ENCODE data around the gene SLC16A8. TPM values are rescaled to one million over a fixed set of nuclear protein-coding genes. Genes with fewer than 3 reads are reported as not detected.

Gene SLC16A8
- total and polyA plus RNA-seq, 2 experiments from 2014 or later = 0.52 to 0.66 TPM

GRCh38 chr22:38070250-38070921, 13.6 kb downstream of the SLC16A8 start:
- H3K9me3 Mint-ChIP-seq = no peaks in the 10 kb centered on the region
- H3K36me3 Mint-ChIP-seq (ENCODE audit: low read depth) = peaks cover 41% of the 10 kb centered on the region
- Histone ChIP-seq H3K79me2 (replicated peaks; ENCODE audit: insufficient read depth) (no peaks in the 10 kb centered on the region), H3K4me2 (no peak overlapping the region), H3K27me3 (ENCODE audit: insufficient read depth) (no peaks in the 10 kb centered on the region), H2AFZ (no peak overlapping the region), H3K27ac (ENCODE audit: low read depth) (no peak overlapping the region), H3K4me3 (no peak overlapping the region), H3K4me1 (ENCODE audit: insufficient read depth) (0 out of 2 replicates have a peak, but pooled peaks cover 3% of the 10 kb centered on the region), H4K20me1 (replicated peaks; ENCODE audit: insufficient read depth) (no peaks in the 10 kb centered on the region; the same call in 1 of the 2 replicates), H3F3A (replicated peaks; ENCODE audit: low read depth) (no peaks in the 10 kb centered on the region), H3K9me2 (ENCODE audit: insufficient read depth) (no peaks in the 10 kb centered on the region), H3K36me3 (ENCODE audit: insufficient read depth) (no peaks in the 10 kb centered on the region)
- peaks cover 2% of the 10 kb centered on the region; the same call in 2 of the 3 replicates for H3K4me1 Mint-ChIP-seq
- no peak for ATAC-seq
- no peak overlapping the region for H3K27ac Mint-ChIP-seq
- peaks cover 10% of the 10 kb centered on the region for H3K27me3 Mint-ChIP-seq (ENCODE audit: insufficient read depth, low read depth, poor library complexity)
- DNase-seq (ENCODE audit: low spot score) = no peak
- H3K4me3 Mint-ChIP-seq = no peak overlapping the region
- TF ChIP-seq ETS1 (IDR thresholded peaks at IDR 0.05) = no peak

- peak; percentile 61 for ATAC-seq
- no peak overlapping the region for H3K27ac Mint-ChIP-seq
Observed at GRCh38 chr22:38069372-38070249, 14.4 kb downstream of the SLC16A8 start.

More at GRCh38 chr22:38069372-38070249, 14.4 kb downstream of the SLC16A8 start:
- Mint-ChIP-seq H3K36me3 (ENCODE audit: low read depth) (peaks cover 49% of the 10 kb centered on the region), H3K4me1 (peaks cover 2% of the 10 kb centered on the region; the same call in 2 of the 3 replicates), H3K27me3 (ENCODE audit: insufficient read depth, low read depth, poor library complexity) (peaks cover 10% of the 10 kb centered on the region), H3K4me3 (no peak overlapping the region), H3K9me3 (no peaks in the 10 kb centered on the region)
- Histone ChIP-seq H3F3A (replicated peaks; ENCODE audit: low read depth) (no peaks in the 10 kb centered on the region), H3K4me3 (no peak overlapping the region), H3K4me2 (no peak overlapping the region), H4K20me1 (replicated peaks; ENCODE audit: insufficient read depth) (no peaks in the 10 kb centered on the region; the same call in 1 of the 2 replicates), H3K4me1 (ENCODE audit: insufficient read depth) (0 out of 2 replicates have a peak, but pooled peaks cover 3% of the 10 kb centered on the region), H3K27me3 (ENCODE audit: insufficient read depth) (no peaks in the 10 kb centered on the region), H3K9me2 (ENCODE audit: insufficient read depth) (no peaks in the 10 kb centered on the region), H3K27ac (ENCODE audit: low read depth) (no peak overlapping the region), H3K36me3 (ENCODE audit: insufficient read depth) (no peaks in the 10 kb centered on the region), H2AFZ (no peak overlapping the region), H3K79me2 (replicated peaks; ENCODE audit: insufficient read depth) (no peaks in the 10 kb centered on the region)
- peak; percentile 47 to 84 for TF ChIP-seq CTCF (conservative IDR thresholded peaks at IDR 0.05; ENCODE audit: low read depth in 2 of 2)
- no peak for TF ChIP-seq ZNF462 (CRISPR knock-in tag; IDR thresholded peaks at IDR 0.05)
- no peak for TF ChIP-seq NANOG (IDR thresholded peaks at IDR 0.05; ENCODE audit: borderline replicate concordance)
- TF ChIP-seq ETS1 (IDR thresholded peaks at IDR 0.05) = no peak
- TF ChIP-seq STAT1 (IDR thresholded peaks at IDR 0.05; ENCODE audit: unreplicated experiment) = no peak
- no peak for TF ChIP-seq ZNF114 (CRISPR knock-in tag; IDR thresholded peaks at IDR 0.05)
- DNase-seq (ENCODE audit: low spot score) = peak; percentile 58
